ENCODE data around the gene CCIN. TPM values are rescaled to one million over a fixed set of nuclear protein-coding genes. Genes with fewer than 3 reads are reported as not detected.
"Not testable (repeated sequence)": the region's sequence is repeated elsewhere in the genome, so short reads cannot be mapped to it uniquely, and the experiment has no call there.

CCIN gene
- polyA plus RNA-seq, 10 donors, result 0.55 to 1.4 (median 0.89) TPM

DNA sequence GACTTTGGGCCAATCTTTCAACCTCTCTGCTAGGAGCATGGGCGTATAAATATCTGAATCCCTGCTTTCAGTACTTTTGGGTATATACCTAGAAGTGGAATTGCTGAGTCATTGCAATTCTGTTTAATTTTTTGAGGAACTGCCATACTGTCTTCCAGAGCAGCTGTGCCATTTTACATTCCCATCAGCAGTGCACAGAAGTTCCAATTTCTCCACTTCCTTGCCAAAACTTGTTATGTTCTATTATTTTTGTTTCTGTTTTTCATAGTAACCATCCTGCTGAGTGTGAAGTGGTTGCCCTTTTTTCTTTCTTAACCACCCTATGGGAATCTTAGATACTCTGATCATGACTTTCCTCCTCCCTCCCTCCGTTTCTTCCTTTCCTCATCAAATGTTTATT is 11.1 kb upstream of the CCIN start:
- DNase-seq, result peak in 1 of 3 donors; percentile 72

DNA sequence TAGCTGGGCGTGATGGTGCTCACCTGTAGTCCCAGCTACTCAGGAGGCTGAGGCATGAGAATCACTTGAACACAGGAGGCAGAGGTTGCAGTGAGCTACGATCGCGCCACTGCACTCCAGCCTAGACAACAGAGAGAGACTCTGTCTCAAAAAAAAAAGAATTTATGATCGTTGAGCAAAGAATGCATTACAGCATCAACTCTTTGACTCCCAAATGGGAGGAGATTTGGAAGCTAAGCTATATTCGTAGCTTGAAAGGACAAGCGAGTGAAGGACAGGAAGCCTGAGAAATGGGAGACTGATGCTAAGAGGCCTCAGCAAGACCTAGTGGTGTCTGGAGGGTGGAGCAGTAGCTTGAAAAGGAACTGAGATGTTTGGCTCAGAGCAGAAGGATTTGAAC is 10.3 kb upstream of the CCIN start:
- peak; percentile 78 to 93 (median 90) for DNase-seq

DNA sequence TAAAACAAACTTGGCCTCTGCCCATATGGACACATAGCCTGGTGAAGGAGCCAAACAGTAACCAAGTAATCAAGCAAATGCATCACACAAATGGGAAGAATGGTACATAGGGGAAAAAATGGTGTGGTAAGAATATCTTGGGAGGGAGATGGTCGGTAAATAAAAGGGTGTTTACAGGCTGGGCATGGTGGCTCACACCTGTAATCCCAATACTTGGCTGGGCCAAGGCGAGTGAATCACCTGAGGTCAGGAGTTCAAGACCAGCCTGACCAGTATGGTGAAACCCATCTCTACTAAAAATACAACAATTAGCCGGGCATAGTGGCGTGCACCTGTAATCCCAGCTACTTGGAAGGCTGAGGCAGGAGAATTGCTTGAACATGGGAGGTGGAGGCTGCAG is 9.7 kb upstream of the CCIN start:
- DNase-seq, result not testable (repeated sequence)

DNA sequence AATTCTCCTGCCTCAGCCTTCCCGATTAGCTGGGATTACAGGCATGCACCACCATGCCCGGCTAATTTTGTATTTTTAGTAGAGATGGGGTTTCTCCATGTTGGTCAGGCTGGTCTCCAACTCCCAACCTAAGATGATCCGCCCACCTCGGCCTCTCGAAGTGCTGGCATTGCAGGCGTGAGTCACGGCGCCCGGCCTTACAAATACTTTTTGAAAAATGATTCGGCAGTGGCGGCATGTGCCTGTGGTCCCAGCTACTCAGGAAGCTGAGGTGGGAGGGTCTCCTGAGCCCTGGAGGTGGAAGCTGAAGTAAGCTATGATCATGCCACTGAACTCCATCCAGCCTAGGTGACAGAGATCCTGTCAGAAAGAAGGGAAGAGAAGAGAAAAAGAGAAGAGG is 9.1 kb upstream of the CCIN start:
- not testable (repeated sequence) for DNase-seq

DNA sequence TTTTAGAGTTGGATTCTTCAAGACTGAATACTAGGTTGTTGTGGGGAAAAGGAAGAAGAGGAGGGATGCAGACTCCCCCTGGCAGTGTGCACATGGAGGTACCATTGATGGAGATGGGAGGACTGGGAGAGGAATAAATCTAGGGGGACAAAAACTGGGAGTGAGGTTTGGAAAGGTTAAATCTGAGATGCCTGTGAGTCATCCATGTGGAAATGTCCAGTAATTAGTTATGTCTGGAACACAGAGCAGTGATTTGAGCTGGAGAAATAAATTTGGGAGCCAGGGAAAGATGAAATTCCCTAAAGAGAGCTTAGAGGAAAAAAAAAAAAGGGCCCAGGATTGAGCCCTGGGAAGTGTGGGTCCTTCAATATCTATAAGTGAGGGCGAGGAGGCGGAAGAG is 8.0 kb upstream of the CCIN start:
- DNase-seq, result peak in 2 of 3 donors; percentile 19 to 51

DNA sequence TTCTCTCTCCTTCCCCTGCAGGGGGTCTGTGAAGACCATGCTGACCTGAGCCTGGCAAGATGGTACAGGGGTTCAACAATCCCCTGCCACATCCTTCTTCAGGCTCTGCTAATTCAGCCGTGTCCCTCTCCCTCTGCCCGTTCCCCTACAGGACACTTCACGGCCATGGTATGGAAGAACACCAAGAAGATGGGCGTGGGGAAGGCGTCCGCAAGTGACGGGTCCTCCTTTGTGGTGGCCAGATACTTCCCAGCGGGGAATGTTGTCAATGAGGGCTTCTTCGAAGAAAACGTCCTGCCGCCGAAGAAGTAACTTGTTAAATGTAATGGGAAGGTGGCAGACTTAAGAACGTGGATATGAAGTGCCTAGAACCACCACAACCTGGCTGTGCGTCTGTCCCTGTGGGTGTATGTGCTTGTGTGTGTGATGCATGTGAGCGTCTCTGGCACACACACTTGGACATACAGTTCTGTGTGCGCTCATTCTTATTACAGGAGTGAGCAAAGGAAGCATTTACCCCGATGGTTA is 6.9 kb upstream of the CCIN start:
- DNase-seq, result peak in 1 of 3 donors; percentile 51

DNA sequence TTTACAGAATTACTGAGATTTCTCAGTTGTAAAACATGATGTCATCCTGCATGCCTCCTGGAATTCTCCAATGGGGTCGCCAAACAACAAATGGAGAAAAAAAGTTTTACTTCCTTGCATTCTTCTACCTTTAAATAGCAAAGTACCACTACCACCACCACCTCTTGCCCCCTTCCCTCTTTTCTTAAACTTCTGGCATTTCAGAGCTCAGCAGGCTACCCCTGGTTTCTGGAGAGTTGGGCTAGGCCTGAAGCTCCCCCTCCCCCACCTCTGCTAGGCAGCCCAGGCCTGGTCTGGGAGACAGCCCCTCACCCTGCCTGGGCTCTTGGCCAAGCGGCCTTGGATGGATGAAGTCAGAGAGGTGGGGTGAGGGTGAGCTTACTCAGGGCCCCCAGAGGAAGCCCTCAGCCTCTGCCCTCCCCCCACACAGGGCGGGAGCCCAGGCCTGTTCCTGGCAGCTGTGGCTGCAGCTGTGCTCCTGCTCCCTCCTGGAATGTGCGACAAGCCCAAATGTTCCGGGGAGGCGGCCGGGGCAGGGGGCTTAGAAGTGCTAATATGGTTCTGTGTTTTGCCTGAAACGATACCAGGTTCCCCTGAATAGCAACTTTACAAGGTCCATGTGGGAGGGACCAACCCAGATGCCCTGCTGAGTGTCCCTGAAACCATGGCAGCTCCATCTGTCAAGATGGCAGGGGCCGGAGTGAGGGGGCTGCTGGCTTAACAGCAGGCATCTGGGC is 6.0 kb upstream of the CCIN start:
- peak; percentile 94 to 97 (median 94) for DNase-seq

DNA sequence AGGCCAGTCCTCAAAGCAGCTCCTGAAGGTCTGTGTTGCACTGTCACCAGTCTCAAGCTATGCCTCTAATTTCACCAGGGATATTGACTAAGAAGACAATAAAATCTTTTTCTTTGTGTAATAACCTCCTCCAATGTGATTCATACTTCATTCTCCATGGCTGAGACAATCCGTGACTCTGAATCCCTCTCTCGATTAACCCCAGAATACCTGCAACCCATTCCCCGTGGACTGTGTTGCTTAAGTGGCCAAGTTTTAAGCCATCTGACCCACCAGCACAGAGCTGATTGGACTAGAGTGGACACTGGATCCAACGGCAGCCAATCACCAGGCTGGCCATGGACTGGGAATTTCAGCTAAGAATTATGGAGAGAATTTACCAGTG is 5.4 kb upstream of the CCIN start:
- peak in 1 of 3 donors; percentile 56 for DNase-seq

DNA sequence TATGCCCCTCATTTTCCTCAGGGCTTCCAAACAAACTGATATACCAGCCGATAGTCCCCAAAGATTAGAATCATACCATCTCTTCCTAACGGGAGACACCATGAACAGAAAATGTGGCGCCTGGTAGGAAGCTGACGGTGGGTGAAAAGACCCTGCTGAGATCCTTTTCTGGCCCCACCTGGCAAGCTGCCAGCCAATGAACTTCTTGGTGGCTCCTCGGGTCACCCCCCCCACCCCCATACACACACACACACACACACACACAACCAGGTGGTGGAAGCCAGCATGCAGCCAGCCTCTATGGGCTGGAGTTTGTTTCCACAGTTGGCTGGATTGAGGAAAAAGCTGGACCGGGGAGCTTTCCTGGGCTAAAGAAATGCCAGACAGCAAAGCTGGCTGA is 4.8 kb upstream of the CCIN start:
- peak in 1 of 3 donors; percentile 52 for DNase-seq

DNA sequence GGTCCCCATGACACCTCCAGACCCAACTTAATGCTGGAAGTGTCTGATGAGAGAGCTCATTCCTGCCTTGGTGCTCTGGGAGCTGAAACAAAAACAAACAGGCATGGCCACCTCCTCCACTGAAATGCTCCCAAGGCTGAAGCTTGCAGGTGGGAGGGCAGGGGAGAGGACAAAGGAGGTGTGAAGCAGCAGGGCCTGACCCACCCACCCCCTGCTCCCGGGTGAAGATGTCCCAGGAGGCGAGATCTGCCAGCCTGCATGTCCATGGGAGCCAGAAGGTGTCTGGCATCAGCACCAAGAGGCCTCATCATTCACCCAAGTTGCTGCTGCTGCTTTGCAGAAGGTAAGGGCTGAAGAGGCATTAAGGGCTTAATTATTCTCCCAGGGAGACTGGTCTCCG is 4.2 kb upstream of the CCIN start:
- peak in 1 of 3 donors; percentile 65 for DNase-seq

DNA sequence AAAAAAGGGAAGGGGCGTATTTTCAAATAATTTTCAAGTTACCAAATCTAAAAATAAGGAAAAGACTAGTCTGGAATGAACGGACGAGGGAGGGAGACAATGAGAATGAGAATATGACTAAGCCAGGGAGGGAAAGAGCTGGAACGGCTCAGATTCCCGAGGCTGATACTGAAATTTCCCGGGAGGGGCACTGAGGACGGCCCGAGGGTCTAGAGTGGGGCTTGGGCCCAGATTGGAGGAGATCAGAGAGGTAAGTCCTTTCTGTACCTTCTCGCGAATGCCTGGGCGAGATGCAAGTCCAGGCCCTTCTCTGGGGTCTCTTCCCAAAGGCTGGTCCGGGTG is 3.4 kb upstream of the CCIN start:
- peak; percentile 52 to 87 (median 72) for DNase-seq

DNA sequence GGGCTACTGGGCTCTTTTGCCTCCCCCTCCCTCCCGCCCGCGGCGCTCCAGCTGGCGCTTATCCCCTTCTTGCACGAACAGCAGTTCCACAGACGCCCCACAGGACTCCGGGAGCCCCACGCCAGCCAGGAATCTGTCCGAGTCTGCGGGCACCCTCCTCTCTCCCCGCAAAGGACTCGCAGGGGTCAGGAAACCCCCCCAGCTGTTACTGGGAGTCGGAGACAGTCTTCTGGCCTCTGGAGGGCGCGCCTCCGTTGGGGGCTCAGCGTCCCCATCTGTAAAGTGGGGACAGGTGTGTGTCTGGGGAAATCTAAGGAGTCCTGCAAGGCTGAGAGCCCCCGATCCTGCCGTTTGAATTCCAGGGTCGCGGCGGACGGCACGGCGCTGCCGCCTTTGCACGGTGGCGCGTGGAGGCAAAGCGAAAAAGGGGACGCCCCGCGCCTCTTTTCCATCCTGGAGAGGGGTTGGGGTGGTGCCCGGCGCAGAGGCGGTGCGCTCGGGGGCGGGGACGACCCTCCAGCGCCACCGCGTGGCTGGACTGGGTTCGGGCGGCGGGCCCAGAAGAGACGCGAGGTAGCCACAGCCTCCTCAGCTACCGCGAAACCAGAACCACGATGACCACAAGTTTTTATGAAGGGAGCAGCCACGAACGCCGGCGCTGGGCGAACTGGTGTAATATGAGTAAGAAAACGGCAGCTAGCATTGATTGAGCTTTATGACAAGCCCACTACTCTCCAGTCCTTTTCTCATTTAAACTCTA is 2.8 kb upstream of the CCIN start:
- DNase-seq, result peak; percentile 84 to 95 (median 91)

DNA sequence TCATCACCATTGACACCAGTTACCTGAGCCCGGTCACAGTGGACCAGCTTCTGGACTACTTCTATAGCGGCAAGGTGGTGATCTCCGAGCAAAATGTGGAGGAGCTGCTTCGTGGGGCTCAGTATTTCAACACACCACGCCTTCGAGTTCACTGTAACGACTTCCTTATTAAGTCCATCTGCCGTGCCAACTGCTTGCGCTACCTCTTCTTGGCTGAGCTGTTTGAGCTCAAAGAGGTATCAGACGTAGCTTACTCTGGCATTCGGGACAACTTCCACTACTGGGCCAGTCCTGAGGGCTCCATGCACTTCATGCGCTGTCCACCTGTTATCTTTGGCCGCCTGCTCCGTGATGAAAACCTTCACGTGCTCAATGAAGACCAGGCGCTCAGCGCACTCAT is 520 bp downstream of the CCIN start:
- no peak for DNase-seq

DNA sequence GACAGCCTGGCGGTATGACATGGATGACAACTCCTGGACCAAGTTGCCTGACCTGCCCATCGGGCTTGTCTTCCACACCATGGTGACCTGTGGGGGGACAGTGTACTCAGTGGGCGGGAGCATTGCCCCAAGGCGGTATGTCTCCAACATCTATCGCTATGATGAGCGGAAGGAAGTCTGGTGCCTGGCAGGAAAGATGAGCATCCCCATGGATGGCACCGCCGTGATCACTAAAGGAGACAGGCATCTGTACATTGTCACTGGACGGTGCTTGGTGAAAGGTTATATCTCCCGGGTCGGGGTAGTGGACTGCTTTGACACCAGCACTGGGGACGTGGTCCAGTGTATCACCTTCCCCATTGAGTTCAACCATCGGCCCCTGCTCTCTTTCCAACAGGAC is 1.3 kb downstream of the CCIN start:
- no peak for DNase-seq

DNA sequence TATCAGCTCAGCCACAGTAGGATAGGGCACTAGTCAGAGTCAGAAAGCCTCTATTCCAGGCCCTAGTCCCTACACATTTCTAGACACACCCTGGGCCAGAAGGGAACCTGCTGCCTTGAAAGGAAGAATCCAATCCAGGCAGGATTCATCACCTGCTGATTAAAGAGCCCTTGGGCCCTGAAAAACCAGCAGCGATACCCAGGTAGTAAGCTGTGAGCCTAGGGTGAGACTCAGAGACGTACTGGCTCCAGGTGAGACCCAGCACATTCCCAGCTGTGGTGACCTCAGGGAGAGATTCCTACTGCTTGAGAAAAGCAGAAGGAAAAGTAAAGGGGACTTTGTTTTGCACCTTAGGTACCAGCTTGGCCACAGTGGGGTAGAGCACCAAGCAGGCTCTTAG is 4.7 kb downstream of the CCIN start:
- no peak for DNase-seq

DNA sequence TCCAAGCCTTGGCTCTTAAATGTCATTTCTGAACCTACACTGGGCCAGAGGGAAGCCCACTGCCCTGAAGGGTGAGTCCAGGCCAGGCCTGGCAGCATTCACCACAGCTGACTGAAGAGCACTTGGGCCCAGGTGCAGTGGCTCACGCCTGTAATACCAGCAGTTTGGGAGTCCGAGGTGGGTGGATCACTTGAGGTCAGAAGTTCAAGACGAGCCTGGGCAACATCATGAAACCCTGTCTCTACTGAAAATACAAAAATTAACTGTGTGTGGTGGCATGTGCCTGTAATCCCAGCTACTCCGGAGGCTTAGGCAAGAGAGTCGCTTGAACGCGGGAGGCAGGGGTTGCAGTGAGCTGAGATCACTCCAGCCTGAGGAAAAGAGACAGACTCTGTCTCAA is 5.1 kb downstream of the CCIN start:
- no peak for DNase-seq

DNA sequence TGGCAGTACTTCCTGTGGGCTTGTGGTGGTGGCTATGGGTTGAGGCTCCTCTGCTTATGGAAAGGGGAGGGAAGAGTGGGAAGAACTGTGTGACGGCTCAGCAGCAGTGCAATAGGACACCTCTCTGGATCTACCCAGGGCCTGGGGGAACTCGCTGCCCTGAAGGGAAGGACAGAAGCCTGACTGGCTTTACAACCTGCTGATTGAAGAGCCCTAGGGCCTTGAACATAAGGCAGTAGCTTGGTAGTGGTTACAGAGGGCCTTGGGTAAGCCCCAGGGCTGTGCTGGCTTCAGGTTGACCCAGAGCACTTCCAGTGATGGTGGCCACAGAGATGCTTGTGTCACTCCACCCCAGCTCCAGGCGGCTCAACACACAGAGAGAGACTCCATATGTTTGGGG is 5.5 kb downstream of the CCIN start:
- no peak for DNase-seq

DNA sequence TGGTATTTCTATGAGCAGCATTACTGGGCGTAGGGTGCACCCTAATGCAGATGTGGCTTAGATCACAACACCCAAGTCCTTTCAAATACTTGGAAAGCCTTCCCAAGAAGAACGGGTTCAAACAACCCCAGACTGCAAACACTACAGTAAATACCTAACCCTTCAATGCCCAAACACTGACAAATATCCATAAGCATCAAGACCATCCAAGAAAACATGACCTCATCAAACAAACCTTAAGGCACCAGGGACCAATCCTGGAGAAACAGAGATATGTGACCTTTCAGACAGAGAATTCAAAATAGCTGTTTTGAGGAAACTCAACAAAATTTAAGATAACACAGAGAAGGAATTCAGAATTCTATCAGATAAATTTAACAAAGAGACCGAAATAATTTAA is 6.0 kb downstream of the CCIN start:
- DNase-seq, result not testable (repeated sequence)

DNA sequence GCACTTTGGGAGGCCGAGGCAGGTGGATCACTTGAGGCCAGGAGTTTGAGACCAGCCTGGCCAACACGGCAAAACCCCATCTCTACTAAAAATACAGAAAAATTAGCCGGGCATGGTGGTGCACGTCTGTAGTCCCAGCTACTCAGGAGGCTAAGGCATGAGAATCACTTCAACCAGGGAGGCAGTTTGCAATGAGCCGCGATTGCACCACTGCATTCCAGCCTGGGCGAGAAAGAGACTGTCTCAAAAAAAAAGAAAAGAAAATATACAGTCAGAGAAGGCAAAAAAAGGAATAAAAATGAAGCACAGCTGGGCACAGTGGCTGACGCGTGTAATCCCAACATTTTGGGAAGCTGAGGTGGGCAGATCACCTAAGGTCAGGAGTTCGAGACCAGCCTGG is 7.3 kb downstream of the CCIN start:
- DNase-seq, result not testable (repeated sequence)

DNA sequence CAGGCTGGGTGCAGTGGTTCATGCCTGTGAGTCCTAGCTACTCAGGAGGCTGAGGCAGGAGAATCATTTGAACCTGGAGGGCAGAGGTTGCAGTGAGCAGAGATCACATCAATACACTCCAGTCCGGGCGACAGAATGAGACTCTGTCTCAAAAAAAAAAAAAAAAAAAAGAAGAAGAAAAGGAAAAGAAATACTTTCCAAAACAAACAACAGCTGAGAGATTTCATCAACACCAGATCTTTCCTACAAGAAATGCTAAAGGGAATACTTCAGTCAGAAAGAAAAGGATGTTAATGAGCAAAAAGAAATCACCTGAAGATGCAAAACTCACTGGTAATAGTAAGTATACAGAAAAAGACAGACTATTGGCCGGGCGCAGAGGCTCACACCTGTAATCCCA is 8.4 kb downstream of the CCIN start:
- DNase-seq, result no peak

DNA sequence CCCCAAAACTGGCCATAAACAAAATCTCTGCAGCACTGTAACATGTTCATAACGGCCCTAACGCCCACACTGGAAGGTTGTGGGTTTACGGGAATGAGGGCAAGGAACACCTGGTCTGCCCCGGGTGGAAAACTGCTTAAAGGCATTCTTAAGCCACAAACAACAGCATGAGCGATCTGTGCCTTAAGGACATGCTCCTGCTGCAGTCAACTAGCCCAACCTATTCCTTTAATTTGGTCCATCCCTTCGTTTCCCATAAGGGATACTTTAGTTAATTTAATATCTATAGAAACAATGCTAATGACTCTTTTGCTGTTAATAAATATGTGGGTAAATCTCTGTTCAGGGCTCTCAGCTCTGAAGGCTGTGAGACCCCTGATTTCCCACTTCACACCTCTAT is 11.1 kb downstream of the CCIN start:
- DNase-seq, result not testable (repeated sequence)

DNA sequence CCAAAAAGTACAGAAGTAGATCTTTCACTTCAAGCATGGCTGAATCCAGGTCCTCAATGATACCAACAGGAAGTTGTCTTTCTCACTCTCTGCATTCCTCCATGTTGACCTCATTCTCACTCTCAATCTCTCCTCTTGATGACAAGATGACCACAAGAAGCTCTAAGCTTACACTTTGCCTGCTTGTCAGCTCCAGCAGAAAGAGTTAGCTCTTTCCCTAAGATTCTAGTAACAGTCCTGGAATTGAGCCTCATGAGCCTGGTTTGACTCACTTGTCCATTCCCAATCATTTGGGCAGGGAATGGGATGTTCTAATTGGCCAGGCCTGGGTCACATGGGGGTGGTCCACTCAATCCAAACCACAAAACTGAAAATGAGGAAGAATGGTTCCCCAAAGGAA is 18.2 kb downstream of the CCIN start:
- DNase-seq, result peak in 1 of 3 donors; percentile 86

DNA sequence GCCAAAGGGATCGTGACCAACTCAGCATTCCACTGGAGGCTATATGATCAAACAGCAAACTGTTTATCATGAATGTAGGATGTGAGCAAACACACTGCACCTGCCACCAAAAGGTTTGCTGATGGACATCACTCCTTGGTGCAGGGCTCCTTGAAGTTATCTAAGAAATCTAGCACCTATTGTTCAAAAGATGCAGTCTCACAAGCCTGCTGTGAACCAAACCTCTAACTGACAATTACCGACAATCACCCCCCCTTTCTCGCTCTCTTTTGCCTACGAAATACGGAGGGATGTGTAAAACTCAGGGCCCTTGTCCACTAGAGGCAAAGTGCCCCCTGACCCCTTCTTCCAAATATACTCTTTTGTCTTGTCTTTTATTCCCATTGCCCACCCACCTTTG is 19.0 kb downstream of the CCIN start:
- DNase-seq, result no peak

Data from muscle of back (tissue), 11 donors.